Neural progenitor cell (in vitro differentiated cells): ENCODE results near the gene CNOT1.

Experiments used
- CTCF ChIP-seq: fragments of 200-600 bp; sonication (generic); IDR thresholded peaks from 2 replicates; pipeline ENCODE4 v1.5.1; 2017; ENCODE audit warnings: antibody characterized with exemption, mild to moderate bottlenecking
- EZH2 ChIP-seq: fragments of 200-600 bp; sonication (generic); IDR thresholded peaks from 2 replicates; pipeline ENCODE4 v1.6.1; 2017; ENCODE audit warnings: antibody characterized with exemption, mild to moderate bottlenecking, moderate library complexity

GRCh38 chr16:58499092-58499511 is 130.5 kb downstream of the CNOT1 start:
- no peak for TF ChIP-seq CTCF
- no peak for TF ChIP-seq EZH2
